Stimulated activated CD8-positive, alpha-beta memory T cell treated with anti-CD3 and anti-CD28 coated beads, Interleukin-15, amount 100 ng/mL, for 24 hours (primary cell): Measurements from ENCODE around the gene GAD1.

Source experiments
- DNase-seq: peaks from one replicate; pipeline ENCODE4 v3.0.0-alpha.2; 2020; ENCODE audit warnings: low read depth

Gene GAD1

DNA sequence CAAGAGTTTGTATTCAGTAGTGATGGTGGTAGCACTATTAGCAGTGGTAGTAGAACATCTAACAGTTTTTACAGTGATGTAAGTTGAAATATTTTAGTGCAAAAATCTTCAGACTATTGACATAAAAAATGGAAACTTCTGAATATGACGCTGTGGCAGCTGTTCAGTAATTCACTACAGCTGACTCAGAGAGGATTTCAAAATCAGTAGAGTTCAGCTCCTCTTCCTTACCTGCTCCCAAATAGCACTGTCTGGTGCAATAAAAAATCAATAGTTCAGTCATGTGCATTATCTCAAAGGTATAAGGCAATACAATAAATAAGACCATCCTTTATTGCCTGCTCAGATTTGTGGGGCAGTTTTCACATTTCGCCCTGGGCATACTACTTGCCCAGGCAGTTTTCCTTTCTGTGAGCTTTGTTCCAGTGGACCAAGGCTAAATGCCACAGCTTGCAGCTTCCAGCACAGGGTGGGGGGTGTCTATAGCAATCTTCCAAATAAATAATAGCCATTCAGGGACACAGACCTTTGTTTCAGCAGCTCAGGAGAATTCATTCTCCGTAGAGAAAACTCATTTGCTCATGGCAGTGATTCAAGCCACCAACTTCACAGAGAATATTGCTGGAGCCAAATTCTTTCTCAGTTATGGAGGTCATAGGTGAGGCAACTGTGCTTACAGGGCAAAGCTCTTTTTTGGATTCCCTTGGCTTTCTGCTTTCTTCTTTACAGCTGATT, 78.5 kb downstream of the GAD1 start:
- no peak for DNase-seq

DNA sequence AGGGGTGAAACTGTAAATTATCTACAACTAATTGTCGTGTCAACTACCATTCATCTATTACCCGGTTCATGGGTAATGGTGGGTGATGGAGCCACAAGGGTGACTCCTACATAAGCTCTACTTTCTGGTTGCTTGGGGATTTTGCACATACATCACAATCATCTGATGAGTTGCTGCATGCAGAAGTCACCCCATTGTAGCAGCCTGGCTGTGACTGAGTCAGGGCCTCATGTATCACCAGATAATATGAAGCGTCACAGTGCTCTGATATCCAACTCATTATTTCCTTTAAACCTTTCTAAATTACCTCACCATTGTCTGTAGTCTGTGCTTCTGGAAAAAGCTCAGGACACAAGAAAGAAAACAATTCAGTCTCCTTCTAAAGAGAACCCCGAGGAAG, 79.9 kb downstream of the GAD1 start:
- DNase-seq = no peak

DNA sequence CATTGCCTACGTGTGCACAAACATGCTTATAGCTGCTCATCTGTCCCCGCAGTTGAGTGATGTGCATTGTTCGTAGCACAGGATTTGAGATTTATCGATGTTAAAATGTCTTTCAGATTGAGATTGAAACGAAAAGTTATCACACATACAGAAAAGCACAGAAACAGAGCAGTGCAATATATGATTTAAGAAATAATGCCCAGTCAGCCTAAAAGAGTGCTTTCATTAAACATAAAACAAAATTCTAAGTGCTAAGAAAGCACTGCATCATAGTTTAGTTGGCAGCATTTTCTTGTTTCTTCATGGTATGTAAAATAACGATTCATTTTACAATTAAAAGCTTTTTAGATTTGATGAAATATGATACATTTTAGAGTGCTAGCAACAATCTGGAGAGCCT, 80.4 kb downstream of the GAD1 start:
- no peak for DNase-seq

DNA sequence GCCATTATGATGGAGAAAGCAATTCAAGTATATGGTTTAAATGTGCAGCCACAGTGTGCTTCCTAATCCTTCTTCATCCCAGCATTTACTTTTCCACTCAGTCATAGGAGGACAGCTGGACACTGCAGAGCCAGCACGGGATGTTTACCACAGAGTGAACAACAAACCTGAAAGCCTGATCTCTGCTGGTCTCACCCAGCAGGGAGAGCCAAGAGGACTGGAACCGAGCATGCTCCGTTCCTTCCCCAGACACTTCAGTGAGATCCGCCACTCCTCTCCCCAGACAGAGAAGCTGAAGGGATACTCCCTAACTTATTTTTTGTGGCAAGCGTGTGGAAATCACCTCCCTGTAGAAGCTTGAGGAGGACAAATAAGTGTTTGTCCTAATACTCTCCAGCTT, 89.2 kb downstream of the GAD1 start:
- no peak for DNase-seq
